Measurements from ENCODE around the gene KDM5A.

- TF ChIP-seq SUZ12 (IDR thresholded peaks at IDR 0.05; ENCODE audit: extremely low read depth, insufficient read depth, insufficient read length) (no peak), YY1 (IDR thresholded peaks at IDR 0.05; ENCODE audit: insufficient read depth, insufficient read length) (no peak), ZNF274 (IDR thresholded peaks at IDR 0.05; ENCODE audit: low read depth, low read length) (no peak)
Observed at GRCh38 chr12:254912-255311, 134.2 kb downstream of the KDM5A start.

Data from NT2/D1 (cell line).